Body of pancreas (tissue), 4 donors: ENCODE measurements around the gene HES7.

Source experiments
- POLR2A ChIP-seq, 3 donors: fragments of 450-650 bp; IDR thresholded peaks; one replicate each; pipeline ENCODE4 v1.6.1; 2016; ENCODE audit warnings: antibody characterized with exemption in 3 of 3, mild to moderate bottlenecking in 2 of 3
- TF ChIP-seq, protein P1 (sequence below), 7 experiments: fragments of 450-650 bp in 4 of 7; fragments of 200-600 bp in 3 of 7; sonication (generic) in 3 of 7; IDR thresholded peaks; one replicate each; pipeline ENCODE4 v1.5.1; 2016 to 2019; ENCODE audit warnings: antibody characterized with exemption in 7 of 7

- TF ChIP-seq, protein P1, sequence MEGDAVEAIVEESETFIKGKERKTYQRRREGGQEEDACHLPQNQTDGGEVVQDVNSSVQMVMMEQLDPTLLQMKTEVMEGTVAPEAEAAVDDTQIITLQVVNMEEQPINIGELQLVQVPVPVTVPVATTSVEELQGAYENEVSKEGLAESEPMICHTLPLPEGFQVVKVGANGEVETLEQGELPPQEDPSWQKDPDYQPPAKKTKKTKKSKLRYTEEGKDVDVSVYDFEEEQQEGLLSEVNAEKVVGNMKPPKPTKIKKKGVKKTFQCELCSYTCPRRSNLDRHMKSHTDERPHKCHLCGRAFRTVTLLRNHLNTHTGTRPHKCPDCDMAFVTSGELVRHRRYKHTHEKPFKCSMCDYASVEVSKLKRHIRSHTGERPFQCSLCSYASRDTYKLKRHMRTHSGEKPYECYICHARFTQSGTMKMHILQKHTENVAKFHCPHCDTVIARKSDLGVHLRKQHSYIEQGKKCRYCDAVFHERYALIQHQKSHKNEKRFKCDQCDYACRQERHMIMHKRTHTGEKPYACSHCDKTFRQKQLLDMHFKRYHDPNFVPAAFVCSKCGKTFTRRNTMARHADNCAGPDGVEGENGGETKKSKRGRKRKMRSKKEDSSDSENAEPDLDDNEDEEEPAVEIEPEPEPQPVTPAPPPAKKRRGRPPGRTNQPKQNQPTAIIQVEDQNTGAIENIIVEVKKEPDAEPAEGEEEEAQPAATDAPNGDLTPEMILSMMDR (IDR thresholded peaks at IDR 0.05), result no peak
- no peak for TF ChIP-seq POLR2A (IDR thresholded peaks at IDR 0.05)
These were observed 42.8 kb upstream of the HES7 start for GRCh38 chr17:8166731-8167130.
